Ramos (cell line): ENCODE measurements around the gene IGFL2.
"Not testable (repeated sequence)": the region's sequence is repeated elsewhere in the genome, so short reads cannot be mapped to it uniquely, and the experiment has no call there.

Source experiments
- in situ Hi-C: fragments of 300-500 bp; cut with MboI; formaldehyde crosslinking; loops from one replicate; pipeline ENCODE4 v1.14.3; 2022; ENCODE audit warnings: low sequenced_read_pairs; ENCODE audit not compliant: unreplicated experiment

Gene IGFL2

DNA sequence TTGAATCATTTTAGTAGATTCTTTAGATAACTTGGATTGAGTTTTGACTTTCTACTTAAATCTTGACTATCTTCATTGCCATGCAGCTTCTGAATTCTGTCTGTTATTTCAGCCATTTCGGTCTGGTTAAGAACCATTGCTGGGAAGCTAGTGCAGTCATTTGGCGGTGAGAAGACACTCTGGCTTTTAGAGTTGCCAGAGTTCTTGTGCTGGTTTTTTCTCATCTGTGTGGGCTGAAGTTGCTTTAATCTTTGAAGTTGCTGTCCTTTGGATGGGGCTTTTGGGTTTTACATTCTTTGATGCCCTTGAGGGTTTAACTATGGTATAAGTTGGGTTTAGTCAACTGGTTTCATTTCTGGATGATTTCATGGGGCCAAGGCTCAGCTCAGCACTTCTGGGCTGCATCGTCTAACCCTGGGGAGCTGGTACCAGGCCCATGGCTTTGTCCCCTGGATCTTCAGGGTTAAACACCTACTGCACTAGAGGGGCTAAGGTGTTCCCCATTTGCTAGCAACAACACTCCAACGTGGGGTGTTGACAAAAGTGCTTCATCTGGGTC is 10.0 kb upstream of the IGFL2 start:
- in situ Hi-C loops, result no loop called here

DNA sequence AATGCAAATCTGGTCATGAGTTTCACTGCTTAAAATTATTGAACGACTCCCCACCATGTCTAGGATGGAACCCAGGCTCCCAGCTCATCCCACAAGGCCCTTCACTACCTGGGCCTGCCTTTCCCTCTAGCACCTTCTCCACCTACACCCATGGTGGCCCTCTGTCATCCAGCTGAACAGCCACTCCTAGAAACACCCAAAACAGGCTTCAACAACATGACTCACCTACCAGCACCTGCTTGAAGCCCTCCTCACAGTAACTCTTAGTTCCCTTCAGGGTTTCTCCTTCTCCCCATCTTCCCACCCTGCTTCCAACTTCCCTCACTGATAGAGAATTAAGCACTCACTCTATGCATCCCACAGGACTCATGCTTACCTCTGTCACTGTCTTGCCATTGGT is 6.6 kb upstream of the IGFL2 start:
- in situ Hi-C loops, result no loop called here

DNA sequence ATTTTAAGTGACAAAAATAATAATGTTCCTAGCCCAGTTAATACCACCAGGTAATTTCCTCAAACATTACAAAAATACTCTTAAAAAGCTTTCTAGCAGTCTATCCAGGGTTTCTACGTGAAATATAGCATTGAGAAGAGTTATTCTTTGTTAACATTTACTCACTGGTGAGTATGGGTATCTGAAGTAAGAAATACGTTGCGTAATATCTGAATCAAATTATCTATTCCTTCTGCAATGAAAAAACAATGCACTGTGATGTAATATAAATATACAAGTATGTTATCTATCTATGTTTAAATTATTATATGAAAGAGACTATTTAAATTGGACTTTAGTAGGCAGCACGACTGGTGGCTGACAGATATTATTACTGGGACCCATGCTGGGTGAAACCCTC is 5.7 kb upstream of the IGFL2 start:
- in situ Hi-C loops, result no loop called here

DNA sequence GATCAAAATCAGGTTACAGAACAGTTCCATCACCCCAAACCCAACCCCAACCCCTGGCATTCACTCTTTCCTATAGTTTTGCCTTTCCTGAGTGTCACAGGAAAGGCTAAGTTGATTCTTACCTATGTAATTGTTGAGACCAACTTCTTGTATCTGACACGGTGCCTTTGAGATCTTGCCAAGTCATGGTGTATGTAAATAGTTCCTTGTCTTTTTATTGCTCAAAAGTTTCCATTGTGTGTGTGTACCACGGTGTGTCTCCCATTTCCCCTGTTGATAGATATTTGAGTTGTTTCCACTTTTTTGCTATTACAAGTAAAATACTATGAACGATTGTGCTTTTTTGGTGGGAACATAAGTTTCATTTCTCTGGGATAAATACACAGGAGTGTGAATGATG is 3.3 kb upstream of the IGFL2 start:
- in situ Hi-C loops, result no loop called here

DNA sequence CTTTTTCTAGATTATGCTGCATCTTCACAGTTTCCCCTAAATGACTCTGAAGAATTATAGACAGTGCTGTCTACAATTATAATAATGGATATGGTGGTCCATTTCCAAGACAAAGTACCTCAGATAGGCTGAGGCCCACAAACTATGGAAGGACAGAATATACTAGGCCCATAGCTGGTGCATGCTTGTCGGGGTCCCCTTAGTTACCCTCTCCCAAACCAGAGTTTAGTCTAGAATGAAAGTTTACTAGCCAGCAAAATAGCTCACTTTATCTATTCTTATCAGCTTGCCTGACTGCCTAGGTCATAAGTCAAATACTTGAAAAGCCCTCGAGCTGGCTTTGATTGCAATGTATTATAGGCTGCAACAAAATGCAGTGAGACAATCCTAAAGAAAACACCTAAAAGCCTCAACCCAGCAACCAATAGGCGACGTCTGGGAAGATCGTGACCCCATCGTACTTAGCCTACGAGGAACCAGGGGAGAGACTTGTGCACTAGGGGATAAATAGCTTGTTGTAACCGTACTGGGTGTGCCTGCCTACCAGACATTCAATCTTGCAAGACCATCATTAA is 785 bp upstream of the IGFL2 start:
- in situ Hi-C loops, result no loop called here

DNA sequence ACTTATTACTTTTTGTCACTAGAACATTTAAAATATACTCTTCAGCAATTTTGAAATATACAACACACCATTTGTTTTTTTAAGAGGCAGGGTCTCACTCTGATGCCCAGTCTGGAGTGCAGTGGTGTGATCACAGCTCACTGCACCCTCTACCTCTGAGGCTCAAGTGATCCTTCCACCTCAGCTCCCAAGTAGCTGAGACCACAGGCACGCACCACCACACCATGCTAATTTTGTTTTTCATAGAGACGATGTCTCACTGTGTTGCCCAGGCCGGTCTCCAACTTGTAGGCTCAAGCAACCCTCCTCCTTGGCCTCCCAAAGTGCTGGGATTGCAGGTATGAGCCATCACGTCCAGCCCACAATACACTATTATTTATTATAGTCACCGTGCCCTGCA is 2.6 kb downstream of the IGFL2 start:
- in situ Hi-C loops, result no loop called here

DNA sequence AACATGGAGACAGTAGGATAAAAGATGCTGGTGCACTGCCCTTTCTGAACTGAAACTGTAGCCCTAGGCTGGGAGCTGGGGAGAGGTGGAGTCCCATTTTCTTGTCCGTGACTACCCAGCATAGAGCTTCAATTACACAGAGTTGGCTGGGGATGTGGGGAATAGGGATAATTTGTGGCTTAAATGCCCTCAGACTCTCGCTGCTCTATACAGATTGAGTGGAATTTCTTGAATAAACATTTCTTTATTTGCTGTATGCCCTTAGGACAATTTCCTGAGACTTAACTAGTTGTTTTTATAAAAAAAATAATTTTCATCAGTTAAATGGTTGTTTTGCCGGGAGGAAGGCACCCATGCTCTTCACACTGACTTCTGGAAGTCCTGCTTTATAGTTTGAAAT is 7.2 kb downstream of the IGFL2 start:
- in situ Hi-C loops, result no loop called here

DNA sequence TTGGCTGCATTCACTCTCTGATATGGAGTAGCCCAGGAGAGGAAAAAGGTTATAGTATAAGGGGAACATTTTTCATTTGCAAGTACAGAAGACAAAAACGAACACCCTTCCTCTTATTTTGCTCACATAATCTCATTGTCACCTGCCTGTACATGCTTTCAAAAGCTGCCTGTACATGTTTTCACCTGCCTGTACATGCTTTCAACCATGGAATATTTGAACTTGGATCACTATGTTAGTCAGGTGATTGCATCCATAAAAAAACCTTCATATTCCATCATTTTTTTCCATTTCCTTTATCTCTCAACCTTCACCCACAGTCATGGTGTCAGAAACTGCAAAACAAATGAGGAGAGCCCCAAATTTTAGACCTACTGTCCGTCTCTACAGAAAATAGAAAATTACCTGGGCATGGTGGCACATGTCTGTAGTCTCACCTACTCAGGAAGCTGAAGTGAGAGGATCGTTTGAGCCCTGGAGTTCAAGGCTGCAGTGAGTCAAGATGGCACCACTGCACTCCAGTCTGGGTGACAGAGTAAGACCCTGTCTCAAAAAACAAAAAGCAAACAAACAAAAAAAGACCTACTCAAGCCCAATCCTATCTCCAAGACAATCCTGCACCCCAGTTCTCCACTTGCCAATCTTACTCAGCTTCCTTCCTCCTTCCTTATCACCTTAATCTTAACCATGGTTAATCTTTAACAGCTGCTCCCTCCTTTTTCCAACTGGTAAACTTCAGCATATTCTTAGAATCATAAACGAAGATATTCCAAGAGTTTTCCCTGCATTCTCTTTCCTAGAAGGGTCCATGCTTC is 11.6 kb downstream of the IGFL2 start:
- in situ Hi-C loops, result no loop called here

DNA sequence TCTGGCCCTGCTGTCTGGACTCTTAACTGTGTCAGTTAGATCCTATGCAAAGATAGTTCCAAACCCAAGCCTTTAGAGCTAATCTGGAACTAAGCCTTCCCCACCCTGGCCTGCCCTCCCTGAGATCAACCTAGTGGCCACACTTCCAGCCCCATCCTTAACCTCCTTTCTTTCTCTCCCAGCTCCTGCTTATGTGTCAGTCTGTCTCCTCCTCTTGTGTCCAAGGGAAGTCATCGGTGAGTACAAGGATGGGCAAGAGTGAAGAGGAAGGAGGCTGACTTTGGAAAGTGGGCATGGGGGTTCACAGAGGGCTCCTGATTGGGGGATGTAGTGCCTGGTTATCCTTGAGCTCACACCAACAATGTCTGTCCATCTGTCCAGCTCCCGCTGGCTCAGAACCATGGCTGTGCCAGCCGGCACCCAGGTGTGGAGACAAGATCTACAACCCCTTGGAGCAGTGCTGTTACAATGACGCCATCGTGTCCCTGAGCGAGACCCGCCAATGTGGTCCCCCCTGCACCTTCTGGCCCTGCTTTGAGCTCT is 12.3 kb downstream of the IGFL2 start:
- in situ Hi-C loops, result no loop called here

DNA sequence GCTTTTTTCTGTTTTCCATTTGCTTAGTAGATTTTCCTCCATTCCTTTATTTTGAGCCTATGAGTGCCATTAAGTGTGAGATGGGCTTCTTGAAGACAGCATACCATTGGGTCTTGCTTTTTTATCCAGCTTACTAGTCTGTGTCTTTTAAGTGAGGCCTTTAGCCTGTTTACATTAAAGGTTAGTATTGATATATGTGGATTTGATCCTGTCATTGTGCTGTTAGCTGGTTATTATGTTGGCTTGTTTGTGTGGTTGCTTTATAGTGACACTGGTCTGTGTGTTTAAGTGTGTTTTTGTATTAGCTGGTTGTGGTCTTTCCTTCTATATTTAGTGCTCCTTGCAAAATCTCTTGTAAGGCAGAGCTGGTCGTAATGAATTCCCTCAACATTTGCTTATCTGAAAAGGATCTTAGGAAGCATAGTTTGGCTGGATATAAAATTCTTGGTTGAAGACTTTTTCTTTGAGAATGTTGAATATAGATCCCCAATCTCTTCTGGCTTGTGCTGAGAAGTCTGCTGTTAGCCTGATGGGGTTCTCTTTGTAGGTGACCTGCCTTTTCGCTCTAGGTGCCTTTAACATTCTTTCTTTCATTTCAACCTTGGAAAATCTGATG is 13.7 kb downstream of the IGFL2 start:
- in situ Hi-C loops, result not testable (repeated sequence)

GRCh38 chr19:46162731-46163130 is 14.7 kb downstream of the IGFL2 start:
- in situ Hi-C loops, result no loop called here

GRCh38 chr19:46173886-46174480 is 25.9 kb downstream of the IGFL2 start:
- in situ Hi-C loops, result no loop called here

GRCh38 chr19:46176116-46176860 is 28.2 kb downstream of the IGFL2 start:
- in situ Hi-C loops, result no loop called here

DNA sequence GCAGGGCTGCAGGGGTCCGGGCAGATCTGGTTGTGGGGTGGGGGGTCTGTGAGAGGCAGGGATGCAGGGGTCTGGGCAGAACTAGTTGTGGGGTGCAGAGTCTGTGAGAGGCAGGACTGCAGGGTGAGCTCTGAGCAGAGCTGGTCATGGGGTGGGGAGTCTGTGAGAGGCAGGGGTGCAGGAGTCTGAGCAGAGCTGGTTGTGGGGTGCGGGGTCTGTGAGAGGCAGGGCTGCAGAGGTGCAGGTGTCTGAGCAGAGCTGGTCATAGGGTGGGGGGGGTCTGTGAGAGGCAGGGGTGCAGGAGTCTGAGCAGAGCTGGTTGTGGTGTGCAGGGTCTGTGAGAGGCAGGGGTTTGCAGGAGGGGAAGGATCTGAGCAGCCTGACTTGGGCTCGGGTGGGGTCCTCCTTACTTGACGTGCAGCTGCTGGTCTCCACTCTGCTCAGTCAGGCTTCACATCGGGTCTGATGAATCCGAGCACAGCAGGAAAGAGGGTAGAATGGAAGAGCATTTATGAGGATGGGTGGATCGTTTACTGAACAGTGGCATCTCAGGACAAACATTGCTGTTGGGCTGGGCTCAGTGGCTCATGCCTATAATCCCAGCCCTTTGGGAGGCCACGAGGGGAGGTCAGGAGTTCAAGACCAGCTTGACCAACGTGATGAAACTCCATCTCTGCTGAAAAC is 31.2 kb downstream of the IGFL2 start:
- in situ Hi-C loops, result no loop called here

- in situ Hi-C loops, result no loop called here
These were observed 32.8 kb downstream of the IGFL2 start for GRCh38 chr19:46180701-46181387.

DNA sequence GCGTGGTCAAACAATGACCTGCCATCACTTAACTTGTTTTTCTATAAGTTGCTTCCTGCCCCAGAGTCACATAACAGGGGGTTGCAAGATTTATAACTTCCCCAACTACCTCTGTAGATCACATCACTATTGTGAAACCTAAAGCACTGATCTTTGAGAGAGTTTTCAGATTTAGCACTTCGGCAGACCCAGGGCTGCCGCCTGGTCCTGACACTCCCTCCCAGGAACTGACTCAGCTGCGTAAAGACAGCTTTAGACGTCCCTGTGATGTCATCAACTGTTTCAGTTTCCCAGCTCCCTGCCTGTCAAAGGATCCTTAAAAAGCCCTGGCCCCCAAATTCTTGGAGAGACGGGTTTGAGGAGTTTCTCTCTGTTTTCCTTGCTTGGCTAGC is 33.3 kb downstream of the IGFL2 start:
- in situ Hi-C loops, result no loop called here

GRCh38 chr19:46182476-46182875 is 34.4 kb downstream of the IGFL2 start:
- in situ Hi-C loops, result no loop called here

DNA sequence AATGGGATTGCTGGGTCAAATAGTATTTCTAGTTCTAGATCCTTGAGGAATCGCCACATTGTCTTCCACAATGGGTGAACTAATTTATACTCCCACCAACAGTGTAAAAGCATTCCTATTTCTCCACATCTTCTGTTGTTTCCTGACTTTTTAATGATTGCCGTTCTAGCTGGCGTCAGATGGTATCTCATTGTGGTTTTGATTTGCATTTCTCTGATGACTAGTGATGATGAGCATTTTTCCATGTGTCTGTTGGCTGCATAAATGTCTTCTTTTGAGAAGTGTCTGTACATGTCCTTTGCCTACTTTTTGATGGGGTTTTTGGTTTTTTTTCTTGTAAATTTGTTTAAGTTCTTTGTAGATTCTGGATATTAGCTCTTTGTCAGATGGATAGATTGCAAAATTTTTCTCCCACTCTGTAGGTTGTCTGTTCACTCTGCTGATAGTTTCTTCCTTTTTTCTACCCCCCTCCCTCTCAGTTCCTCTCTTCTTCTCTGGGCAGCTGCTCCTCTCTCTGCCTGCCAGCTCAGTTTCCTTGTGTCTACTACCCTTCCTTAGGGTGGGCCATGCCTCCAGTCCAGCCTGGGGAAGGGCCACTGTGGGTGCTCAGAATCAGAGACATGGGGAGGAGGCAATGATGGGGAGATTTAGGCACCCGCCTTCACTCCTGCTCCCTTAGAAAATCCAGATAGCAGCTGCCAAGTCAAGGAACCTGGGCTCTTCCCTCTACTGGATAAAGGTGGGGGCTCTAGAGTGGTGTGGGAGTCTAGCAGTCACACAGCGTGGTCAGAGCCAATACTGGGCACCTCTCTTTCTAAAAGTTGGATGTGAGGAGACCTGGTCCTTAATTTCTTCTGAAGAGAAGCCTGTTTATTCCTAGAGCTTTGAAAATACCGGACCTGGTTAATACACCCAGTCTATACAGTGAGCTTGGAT is 37.0 kb downstream of the IGFL2 start:
- in situ Hi-C loops, result not testable (repeated sequence)
